Activated T-cell treated with anti-CD3 and anti-CD28 coated beads for 48 hours (primary cell): ENCODE data around the gene DEXI.

Source experiments
- DNase-seq: peaks from one replicate; pipeline ENCODE4 v3.0.0-alpha.2; 2020; ENCODE audit warnings: low read depth

DEXI gene

DNA sequence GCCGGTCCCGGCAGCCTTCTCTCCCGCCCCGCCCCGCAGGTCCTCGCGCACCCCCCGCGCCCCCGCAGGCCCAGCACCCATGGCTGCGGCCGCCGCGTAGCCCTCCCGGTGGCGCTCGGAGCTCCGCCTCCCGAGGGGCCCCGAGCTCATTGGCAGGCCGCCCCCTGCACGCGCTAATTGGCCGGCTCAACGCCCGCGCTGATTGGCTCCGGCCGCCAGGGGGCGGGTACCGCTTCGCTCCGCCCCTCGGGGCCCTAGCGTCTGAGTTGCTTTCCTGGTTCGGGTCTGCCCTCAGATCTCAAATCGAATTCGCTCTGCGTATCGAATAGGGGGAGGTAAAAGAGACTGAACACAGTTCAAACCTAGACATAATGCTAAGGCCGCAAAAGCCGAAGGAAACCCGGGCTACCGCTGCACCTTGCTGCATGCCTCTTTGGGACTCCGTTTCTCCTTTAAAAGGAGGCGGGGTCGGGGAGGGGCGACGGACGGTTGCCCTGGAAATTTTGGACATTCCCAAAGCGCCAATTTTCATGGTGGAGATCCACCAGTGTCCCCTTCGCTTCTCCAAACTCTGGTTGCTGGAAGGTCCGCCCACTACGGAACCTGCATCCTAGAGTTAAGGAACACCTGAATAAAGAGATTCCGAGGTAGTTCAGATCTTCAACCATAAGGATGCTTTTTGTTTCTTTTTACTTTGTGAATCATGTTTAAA is at the start of gene DEXI:
Gene DEXI, minus strand, starts transcription at position 117 of the 712 bp plus-strand sequence. CDS start 463 bp downstream, outside the sequence.
- DNase-seq = peak; percentile 95

DNA sequence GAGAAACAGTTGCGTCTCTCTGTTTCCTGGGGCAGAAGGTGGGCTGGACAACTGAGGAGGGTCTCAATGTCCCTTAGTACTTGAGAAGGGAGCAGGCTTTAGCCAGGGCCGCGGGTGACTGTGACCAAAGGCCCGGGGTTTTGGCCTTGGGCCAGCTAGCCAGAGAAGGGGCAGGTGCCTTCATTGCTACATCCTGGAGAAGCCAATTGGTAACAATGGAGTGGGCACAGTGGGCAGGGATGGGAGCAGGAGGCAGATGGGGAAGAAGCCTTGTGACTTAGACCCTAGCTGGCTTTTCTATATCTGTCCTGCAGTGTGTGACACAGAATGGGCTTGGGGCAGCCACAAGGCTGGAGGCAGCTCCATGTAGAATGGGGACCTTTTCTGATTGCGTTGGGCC is 48.1 kb upstream of the DEXI start:
- no peak for DNase-seq

DNA sequence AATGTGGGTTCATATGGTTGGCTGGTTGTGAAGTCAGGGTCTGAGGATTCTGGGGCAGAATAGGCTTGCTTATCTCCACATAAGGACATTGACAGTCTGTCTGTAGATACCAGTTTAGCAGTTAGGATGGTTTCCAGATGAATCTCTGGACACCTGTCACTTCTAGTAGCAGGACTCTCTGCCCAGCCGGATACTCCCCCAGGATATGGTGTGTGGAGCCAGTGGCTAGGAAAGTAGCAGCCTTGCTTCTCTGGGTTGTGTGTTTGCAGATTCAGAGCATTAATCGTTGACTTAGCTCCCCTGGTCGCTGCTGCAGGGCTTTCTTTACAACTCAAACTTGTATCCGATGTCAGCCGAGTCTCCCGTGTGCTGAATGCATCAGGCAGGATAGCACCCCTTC is 47.3 kb upstream of the DEXI start:
- DNase-seq = no peak

DNA sequence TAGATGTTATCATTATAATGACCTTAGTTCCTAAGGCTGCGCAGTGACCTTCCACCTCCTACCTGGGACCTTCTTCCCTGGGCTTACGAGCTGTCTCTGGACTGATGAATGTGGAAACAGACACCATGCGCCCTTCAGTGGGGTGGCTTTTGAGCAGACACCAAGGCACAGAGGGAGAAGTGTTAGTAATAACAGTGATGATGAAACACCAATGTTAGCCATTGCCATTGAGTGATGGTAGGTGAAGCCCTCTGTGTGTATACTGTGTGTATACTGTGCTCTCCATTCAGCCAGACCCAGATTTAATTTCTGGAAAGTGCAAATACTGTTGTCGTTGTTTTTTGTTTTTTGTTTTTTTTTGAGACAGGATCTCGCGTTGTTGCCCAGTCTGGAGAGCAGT is 46.6 kb upstream of the DEXI start:
- no peak for DNase-seq

DNA sequence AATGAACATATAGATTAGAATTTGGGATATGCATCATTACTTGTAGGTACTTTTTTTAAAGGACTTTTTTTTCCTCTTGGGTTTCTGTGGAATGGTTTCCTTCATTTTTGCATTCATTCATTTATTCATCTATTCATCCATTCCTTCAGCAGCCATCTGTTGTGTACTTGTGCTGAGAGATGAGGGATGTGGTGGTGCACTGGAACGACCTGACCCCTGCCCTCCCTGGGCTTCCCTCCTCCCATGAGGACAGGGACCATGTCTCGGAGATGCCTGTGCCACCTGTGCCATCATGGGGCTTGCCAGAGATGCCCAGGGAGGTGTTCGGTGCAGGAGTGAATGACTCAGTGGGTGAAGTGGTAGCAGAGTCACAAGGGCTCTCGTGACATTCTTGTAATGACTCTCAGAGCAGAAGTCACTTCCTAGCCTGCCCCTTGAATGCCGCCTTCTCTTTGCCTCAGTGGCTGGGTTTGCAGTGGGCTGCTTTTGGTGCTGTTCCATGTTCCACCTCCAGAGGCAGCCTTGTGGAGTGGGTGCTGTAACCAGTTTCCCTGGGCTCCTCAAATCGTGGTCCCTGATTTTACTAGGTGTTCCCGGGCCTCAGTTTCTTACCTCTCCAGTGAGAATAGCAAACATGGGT is 46.0 kb upstream of the DEXI start:
- peak; percentile 78 for DNase-seq

DNA sequence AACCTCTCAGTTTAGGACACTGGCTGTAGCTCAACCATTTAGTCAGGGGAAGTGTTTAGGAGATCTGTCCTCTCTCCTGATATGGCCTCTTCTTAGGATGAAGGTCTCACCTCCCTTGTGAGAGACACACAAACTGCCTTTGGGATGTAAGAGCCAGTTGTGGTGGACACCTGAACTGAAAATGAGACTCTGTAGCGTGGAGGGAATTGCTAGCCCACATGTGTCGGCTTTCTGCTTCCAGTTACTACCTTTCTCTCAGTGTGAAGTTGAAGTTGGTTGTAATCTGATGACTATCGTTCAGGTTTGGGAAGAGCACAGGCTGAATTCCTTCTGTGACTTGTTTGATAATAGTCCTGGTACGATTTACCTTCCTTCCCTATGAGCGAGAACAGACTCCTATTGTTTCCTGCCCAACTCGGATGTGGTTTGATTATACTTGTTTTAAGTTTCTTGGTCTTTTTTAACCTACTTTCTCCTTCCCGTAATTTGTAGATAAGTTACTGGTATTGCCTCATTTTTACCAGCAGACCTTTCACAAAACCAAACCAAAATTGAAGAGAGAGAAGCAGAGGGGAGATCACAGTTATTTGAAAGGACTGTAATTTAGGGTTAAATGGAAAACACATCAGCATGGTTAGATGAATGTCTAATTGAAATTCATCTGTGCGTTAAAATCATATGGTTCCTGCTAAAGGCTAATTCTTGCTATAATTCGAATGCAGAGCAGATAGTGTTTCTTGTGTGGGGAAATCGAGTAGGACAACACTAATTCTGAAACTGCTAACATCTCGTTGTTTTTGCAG is 45.3 kb upstream of the DEXI start:
- no peak for DNase-seq

DNA sequence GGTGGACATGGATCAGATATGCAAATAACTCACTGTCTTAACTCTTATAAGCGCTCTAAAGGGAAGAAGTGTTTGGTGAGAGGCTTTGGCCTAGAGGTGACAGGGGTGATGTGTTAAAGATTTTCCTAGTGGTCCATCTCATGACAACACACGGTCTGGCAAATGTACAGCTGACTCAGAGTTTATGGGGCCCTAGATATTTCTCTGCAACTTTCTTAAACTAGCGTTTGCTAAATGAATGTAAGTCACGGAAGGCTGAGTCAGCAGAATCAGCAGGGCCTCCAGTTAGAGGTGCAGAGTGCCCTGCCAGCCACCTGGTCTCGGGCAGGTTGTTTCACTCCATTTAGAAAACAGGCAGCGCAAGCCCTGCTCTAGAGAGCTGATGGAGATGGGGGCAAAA is 42.2 kb upstream of the DEXI start:
- no peak for DNase-seq

DNA sequence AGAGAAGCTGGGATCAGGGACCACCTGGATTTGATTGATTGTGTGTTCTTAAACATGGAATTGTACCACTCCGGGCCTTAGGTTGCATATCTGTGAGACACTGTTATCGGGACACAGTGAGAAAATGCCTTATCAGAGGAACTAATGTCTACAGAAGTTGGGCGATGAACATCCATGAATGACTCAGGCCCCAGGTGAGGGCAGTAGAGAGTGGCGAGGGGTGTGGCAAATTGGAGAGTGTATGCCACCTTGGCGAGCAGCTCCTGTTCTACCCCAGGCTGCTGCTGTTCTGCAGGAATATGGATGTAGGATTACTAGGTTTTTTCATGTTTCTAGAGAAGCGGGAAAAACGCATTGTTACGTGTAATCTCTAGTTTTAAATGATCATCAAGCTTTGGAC is 40.9 kb upstream of the DEXI start:
- DNase-seq = no peak

DNA sequence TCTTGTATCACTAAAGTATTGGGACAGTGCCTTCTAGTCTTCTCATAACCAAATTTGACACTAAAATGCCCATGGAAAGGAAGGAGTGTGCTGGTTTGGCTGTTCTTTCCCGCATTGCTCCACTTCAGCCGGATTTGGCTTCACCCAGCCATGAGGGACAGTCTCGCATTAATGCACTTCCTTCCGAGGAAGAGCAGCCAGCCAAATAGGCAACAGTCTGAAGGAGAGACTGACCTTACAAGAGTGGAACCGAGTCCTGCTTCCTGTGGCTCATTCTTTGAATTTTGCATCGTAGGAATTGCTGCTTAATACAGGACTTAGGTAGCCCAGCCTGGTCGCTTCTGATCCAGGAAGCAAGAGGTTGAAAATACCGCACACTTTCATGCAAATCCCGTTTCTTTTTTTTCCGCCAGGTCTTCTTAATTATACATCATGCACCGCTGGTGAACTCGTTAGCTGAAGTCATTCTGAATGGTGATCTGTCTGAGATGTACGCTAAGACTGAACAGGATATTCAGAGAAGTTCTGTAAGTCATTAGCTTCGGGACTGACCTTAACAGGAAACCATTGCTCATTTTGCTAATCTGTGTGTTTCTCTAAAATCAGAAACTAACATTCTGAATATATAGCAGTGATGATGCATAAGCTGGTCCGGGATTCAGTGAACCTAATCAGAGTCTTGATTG is 40.3 kb upstream of the DEXI start:
- no peak for DNase-seq

DNA sequence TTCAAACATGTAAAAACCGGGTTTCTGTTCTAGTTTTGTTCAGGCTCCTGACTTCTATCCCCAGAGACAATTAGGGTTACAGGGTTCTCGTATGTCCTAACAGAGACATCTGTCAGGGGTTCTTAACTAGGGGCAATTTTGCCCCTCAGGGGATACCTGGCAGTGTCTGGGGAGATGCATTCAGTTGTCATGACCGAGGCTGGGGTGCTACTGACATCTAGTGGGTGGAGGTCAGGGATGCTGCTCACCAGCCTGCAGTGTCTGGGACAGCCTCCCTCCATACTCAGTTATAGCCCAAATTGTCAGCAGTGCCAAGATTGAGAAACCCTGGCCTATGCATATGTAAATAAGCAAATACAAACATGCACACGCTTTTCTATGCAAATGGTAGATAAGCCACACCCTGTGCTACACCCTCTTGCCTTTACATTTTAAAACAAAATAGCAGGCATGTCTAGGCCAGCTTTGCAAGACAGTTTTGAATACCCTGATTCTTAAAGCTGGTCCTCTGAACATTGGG is 39.5 kb upstream of the DEXI start:
- peak; percentile 55 for DNase-seq

DNA sequence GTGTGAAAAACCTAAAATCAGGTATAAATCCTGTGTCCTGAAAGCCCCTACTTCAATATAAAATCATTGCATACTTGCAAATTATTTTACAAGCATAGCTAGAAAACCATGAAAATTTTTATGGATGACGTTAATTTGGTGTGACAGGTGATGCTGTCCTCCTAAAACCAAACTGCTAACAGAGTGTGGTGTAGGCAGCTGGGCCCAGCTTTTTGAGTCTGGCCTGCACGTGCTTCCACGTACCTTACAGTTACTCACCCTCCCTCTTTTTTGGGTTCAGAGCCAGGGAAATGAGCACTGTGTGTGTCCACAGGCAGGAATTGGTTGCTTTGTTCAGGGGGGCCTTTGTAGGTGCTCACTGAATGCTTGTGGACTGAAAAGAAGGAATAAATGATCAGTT is 38.5 kb upstream of the DEXI start:
- DNase-seq = no peak

DNA sequence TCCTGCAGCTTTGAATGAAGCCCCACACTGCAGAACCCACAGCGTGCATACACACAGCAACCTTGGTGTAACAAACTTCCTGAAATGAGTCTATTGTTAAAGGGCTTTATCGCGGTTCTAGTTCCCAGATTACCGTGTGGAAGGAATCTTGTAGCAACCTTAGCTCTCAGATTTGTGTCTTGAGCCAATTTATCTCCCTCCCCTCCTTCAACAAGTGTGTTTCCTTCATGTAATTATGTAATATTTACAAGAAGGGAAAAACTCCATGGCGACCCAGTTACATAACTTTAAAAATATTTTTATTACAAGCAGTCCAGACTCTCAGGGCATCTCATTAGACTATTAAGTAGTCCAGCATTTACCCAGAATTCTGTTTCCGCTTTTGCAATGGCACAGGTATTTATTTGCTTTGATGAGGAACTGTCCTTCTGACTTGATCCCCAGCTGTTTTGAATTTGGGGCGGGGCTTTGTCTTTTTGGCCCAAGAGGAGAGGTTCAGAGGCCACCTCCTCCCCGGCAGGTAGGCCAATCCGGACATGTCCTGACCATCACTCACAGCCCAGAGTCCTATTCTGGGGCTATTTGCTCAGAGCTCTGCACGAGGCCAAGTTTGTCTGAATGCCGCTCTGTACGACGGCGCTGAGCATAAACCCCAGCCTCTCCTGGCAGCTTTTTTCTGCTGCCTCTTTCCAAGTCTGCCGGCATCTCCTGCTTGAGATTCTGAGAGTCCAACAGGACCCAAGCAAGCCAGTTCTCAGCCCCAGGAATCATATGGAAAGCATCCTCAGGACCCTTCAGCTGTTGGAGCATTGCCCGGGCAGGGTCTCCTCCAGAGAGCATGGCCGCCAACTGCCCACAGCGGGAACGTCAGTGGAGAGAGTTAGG is 37.7 kb upstream of the DEXI start:
- no peak for DNase-seq

DNA sequence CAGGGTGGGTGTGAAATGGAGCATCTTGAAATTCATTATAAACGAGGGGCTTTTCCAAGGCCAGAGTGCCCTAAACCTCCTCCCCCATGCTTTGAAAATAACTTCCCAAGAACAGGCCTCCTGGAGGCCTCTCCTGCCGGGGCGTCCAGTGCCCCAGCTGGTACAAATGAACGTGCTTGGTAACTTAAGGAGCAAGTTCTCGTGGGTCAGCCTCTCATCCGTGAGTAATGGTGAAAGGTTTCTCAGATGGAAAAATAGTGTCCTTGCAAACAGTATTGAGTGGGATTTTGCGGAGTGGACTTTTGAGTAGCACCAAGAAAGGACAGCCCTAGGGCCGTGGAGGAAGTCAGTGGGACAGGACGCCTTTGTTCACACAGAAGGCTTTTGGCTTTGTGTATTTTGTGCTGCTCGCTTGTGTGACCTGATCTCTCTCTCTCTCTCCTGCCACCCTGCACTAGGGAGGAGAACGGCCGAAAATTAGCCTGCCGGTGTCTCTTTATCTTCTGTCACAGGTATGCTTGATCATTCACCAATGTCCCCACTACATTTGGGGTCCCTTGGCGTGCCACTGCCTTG is 36.7 kb upstream of the DEXI start:
- DNase-seq = no peak

DNA sequence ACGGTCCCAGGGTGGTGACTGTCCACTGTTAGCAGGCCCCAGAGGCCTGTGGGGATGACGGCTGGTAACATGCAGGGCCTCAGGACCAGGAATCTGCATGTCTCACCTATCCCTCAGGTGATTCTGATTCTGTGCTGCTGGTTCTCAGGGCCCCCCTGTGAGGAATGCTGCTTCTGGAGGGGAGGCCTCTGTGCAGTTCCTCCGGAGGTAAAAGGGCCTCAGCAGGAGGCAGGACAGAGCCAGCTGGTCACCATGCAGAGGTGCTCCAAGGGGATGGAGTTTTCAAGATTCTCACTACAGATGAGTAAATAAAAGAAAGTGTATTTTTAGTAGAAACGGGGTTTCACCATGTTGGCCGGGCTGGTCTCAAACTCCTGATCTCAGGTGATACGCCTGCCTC is 35.9 kb upstream of the DEXI start:
- no peak for DNase-seq

DNA sequence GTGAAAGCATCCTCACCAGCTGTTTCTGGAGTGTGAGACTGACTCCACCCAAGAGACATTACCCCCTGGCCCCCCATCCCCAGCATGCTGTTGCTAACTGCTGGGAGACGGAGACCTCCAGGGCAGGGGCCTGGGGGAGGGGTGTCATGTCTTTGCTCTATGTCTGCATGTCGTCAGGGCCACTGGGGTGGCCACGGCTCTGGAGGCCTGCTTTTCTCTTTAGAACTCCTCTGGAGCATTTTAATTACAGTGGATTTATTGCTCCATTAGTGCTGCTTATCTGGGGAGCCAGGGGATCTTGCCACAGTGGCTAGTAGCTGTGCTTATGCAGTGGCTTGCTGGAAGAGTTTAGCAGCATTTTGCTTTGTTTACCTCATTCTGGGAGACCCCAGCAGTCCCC is 34.4 kb upstream of the DEXI start:
- DNase-seq = no peak

DNA sequence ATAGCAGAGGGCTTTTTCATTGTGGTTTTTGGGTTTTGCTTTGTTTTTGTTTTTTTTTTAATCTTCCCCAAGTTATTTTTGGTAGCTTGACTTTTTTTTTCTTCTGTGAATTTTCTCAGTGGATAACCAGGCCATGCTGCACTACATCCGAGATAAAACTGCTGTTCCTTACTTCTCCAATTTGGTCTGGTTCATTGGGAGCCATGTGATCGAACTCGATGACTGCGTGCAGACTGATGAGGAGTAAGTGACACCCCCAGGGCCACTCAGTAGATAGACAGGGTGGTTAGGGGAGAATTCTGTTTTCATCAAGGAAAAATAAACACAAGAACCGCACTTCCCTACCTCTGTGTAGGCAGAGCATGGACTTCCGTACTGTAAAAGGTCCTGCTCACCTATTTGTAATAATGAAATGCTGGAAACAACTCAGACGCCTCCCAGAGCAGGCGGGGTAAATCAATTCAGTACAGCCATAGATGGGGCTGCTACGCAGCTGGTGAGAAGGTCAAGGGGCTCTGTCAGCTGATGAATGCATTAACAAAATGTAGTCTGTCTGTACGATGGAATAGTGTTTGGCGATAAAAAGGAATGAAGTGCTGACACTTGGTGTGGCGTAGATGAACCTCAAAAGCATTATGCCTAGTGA is 30.7 kb upstream of the DEXI start:
- no peak for DNase-seq

DNA sequence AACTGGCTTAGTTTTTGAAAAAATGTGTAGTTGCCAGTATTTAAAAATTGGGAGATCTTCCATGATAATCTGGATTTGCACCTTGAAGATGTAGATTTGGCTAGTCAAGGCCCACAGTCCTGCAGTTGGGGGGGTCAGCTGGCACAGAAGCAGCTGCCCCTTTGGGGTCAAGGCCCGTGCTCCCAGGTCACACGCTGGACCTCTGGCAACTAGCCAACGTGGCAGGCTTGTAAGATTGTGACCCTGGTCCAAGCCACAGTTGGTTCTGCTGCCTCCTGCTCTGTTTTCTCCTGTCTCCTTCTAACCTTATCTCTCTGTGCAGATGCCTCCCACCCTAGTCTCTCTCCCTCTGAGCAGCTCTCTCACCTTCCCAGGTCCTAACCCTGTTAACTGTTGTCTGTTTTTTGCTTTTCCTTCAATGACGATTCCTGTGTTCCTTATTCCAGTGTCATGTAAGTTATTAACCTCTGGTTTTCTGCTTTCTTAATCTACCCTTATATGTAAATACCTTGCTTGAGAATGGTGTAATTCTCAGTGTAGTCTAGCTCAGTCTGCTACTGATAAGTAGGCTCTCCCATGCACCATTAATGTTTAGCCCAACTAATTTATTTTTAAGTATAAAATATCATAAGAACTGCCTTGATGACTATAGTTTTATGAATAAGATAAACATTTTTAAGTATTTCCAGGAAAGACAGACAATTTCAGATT is 30.0 kb upstream of the DEXI start:
- no peak for DNase-seq

DNA sequence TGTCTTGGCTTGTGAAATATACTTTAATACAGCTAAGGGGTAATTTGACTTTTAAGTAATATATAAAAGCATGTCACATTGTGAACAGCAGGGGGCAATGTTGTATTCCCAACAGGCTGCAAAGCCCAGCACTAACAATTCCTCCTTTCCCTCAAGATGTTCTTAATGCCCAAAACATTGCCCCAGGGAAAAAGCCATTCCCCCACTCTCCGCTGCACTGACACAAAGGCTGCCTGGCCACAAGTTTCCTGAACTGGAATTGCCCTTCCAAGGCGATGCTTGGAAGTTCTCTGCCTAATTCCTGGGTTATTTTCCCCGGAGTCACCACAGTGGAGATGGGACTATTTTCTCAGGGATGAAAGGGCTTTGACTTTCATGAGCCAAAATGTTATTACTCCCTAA is 29.3 kb upstream of the DEXI start:
- DNase-seq = no peak

DNA sequence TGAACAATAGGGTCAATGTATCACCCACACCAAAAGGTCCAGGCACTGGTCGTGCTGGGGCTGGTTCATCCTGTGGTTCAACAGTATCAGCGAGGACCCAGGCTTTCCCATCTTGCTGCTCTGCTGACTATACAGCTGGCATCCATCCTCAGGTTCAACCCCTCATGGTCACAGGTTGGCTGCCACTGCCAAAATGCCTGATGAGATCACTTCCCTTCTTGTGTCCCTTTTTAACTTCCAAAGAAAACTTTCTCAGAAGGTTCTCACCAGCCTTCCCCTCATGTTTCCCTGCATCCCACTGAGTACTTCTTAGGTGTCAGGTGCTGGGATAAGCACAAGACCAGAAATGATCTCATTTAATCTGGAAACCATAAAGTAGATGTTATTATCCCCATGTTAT is 27.8 kb upstream of the DEXI start:
- DNase-seq = no peak

DNA sequence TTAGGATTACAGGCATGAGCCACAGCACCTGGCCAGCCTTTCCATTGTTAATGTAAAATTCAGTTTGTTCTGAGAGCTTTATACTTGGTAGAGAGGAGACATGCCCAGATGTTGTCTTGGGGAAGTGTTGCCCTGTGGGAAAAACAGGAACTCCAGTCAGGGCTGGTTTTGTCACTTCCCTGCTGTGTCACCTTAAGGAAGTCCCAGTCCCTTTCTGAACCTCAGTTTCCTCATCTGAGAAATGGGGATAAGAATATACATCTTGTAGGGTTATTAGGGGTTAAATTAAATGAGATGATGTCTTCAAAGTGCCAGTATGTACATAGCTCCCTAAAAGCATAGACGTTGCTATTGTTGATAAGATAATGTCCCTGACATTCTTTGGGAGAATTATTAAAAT is 27.3 kb upstream of the DEXI start:
- no peak for DNase-seq
